Osteocyte (in vitro differentiated cells): ENCODE measurements around the gene PEX5L. TPM values are rescaled to one million over a fixed set of nuclear protein-coding genes. Genes with fewer than 3 reads are reported as not detected.

Experiments used
- DNase-seq: peaks from one replicate; pipeline ENCODE4 v3.0.0; 2021; ENCODE audit warnings: mixed read lengths; ENCODE audit not compliant: unreplicated experiment; ENCODE audit errors: extremely low spot score
- H3K27ac Mint-ChIP-seq: one replicate; pipeline ENCODE4 v1.8.0; 2021; ENCODE audit warnings: mild to moderate bottlenecking, mixed read lengths; ENCODE audit not compliant: unreplicated experiment
- H3K27me3 Mint-ChIP-seq: one replicate; pipeline ENCODE4 v1.8.0; 2021; ENCODE audit warnings: mixed read lengths; ENCODE audit not compliant: unreplicated experiment
- H3K36me3 Mint-ChIP-seq: one replicate; pipeline ENCODE4 v1.8.0; 2021; ENCODE audit warnings: mixed read lengths; ENCODE audit not compliant: unreplicated experiment
- H3K4me1 Mint-ChIP-seq: one replicate; pipeline ENCODE4 v1.8.0; 2021; ENCODE audit warnings: mixed read lengths; ENCODE audit not compliant: unreplicated experiment
- H3K4me3 Mint-ChIP-seq: one replicate; pipeline ENCODE4 v1.8.0; 2021; ENCODE audit warnings: mild to moderate bottlenecking, moderate library complexity, mixed read lengths; ENCODE audit not compliant: unreplicated experiment
- H3K9me3 Mint-ChIP-seq: one replicate; pipeline ENCODE4 v1.8.0; 2021; ENCODE audit warnings: mixed read lengths; ENCODE audit not compliant: unreplicated experiment
- total RNA-seq: library from RNA; stranded (reverse); gene quantifications from 2 replicates; pipeline ENCODE4 v1.2.1, GENCODE V29; 2021
- TF ChIP-seq, protein P1 (sequence below): fragments of 200-600 bp; sonication (generic); IDR thresholded peaks from 2 replicates; pipeline ENCODE4 v1.5.0; 2021; ENCODE audit warnings: antibody characterized with exemption, mild to moderate bottlenecking, moderate library complexity

The PEX5L gene
- total RNA-seq, 1 donor from 2014 or later = not detected

DNA sequence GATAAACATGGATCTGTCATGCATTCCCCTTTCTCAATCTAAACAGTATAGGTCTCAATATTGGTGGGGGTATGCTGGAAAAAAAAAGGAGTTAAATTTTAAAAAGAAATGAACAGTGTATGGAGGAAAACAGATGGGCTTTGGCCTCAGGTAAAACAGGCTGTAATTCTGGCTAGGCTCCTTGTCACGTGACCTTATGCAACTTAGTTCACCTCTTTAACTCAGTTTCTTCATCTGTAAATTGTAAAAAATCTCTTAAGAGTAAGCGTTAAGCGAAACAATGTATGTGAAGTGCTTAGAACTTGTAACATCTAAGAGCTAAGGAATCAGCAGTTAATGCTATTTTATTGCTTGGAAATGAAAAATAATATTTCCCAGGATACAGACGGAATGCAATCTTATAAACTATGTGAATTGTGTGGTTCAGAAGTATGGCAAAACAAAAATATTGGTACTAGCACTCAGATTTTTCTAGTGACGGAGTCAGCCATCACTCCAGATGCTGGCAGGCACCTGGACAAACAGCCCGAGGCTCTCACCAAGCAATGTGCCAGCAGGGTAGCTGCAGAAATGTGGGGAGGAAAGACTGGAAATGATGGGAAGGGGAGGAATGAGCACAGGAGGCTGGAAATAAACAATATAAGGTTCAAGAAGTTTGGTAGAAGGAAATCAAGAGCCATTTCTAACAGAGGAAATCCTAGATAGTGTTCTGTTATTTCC is 211.1 kb downstream of the PEX5L start:
- peak overlapping the region; percentile 10 for H3K4me3 Mint-ChIP-seq
- TF ChIP-seq, protein P1, sequence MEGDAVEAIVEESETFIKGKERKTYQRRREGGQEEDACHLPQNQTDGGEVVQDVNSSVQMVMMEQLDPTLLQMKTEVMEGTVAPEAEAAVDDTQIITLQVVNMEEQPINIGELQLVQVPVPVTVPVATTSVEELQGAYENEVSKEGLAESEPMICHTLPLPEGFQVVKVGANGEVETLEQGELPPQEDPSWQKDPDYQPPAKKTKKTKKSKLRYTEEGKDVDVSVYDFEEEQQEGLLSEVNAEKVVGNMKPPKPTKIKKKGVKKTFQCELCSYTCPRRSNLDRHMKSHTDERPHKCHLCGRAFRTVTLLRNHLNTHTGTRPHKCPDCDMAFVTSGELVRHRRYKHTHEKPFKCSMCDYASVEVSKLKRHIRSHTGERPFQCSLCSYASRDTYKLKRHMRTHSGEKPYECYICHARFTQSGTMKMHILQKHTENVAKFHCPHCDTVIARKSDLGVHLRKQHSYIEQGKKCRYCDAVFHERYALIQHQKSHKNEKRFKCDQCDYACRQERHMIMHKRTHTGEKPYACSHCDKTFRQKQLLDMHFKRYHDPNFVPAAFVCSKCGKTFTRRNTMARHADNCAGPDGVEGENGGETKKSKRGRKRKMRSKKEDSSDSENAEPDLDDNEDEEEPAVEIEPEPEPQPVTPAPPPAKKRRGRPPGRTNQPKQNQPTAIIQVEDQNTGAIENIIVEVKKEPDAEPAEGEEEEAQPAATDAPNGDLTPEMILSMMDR = no peak
- peaks cover 3% of the 10 kb centered on the region for H3K9me3 Mint-ChIP-seq
- peak; percentile 86 for DNase-seq
- H3K27me3 Mint-ChIP-seq = no peaks in the 10 kb centered on the region
- H3K36me3 Mint-ChIP-seq = no peaks in the 10 kb centered on the region
- peak overlapping the region; percentile 87 for H3K27ac Mint-ChIP-seq
- H3K4me1 Mint-ChIP-seq = peaks cover 48% of the 10 kb centered on the region

- Mint-ChIP-seq H3K4me3 (no peak overlapping the region), H3K9me3 (peaks cover 9% of the 10 kb centered on the region), H3K4me1 (peaks cover 41% of the 10 kb centered on the region), H3K27me3 (no peaks in the 10 kb centered on the region), H3K27ac (no peak overlapping the region), H3K36me3 (no peaks in the 10 kb centered on the region)
- TF ChIP-seq, protein P1 = no peak
- no peak for DNase-seq
Observed at GRCh38 chr3:179822296-179822695, 214.4 kb downstream of the PEX5L start.

GRCh38 chr3:179819379-179819778 is 217.4 kb downstream of the PEX5L start:
- peaks cover 15% of the 10 kb centered on the region for H3K4me1 Mint-ChIP-seq
- H3K36me3 Mint-ChIP-seq = no peaks in the 10 kb centered on the region
- H3K27me3 Mint-ChIP-seq = no peaks in the 10 kb centered on the region
- H3K9me3 Mint-ChIP-seq = peaks cover 6% of the 10 kb centered on the region
- H3K27ac Mint-ChIP-seq = no peak overlapping the region
- DNase-seq = no peak
- H3K4me3 Mint-ChIP-seq = no peak overlapping the region
- TF ChIP-seq, protein P1 = no peak

DNA sequence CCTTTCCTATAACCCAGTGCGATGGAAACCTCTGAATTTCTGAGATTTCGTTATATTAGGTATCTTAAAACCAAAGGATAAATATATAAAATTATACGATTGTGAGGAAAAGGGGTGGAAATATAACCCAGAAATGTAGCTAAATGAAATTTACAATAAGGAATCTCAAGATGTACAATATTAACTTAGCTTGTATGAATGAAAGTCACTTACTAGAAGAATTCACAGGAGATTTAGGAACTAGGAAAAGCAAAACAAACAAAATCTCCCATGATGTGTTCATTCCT is 224.7 kb downstream of the PEX5L start:
- H3K27ac Mint-ChIP-seq = peak overlapping the region; percentile 91

DNA sequence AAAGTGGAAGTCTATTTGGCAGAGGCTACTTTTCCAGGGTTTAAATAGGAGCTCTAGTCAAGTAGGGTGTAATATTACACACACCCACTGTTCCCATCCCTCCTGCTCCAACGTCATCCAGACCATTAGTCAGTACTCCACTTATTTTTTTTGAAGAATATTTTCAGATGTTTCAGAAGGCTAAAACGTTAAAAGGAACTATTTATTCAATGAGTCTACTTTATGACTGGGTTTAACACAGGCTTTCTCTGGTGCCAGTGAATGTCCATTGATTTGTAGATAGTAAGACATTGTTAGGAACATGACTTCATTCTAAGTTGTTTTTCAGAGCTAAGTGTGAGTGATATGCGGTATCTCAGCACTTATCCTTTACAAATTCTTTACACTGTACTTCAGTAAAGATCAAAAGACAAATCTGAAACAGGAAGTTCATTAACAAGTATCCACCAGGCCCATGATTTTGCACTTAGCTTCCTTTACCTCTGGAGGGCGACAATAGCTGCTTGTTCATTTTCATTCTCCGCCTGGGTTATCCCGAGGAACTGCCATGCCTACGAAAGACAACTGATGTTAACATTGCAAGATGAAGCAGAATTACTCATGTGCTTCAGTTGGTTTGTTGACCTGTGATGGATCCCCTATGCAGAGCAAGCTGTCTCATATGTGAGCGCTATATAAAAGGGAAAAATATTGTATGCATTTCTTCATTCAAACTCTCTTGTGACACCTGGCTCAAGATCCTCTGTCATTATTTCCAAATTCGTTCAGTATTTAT is 225.2 kb downstream of the PEX5L start:
- Mint-ChIP-seq H3K36me3 (no peaks in the 10 kb centered on the region), H3K27me3 (no peaks in the 10 kb centered on the region), H3K27ac (peak overlapping the region; percentile 91), H3K9me3 (no peaks in the 10 kb centered on the region), H3K4me1 (peaks cover 22% of the 10 kb centered on the region), H3K4me3 (no peak overlapping the region)
- DNase-seq = no peak
- TF ChIP-seq, protein P1 = peak; percentile 83

More for the DNA sequence above, 224.7 kb downstream of the PEX5L start:
- TF ChIP-seq, protein P1 = no peak
- Mint-ChIP-seq H3K27me3 (no peaks in the 10 kb centered on the region), H3K4me3 (no peak overlapping the region), H3K9me3 (no peaks in the 10 kb centered on the region), H3K4me1 (peaks cover 21% of the 10 kb centered on the region), H3K36me3 (no peaks in the 10 kb centered on the region)
- no peak for DNase-seq
